HUDEP-2 (cell line): ENCODE data around the gene ADGRG7.
"Not testable (repeated sequence)": the region's sequence is repeated elsewhere in the genome, so short reads cannot be mapped to it uniquely, and the experiment has no call there.

Experiments
- DNase-seq, 76 experiments: peaks; one replicate each; lab custom pipeline; 2025; ENCODE audit not compliant: unreplicated experiment in 76 of 76; lab: John Stamatoyannopoulos, UW

ADGRG7 gene

GRCh38 chr3:100640633-100641032 is 31.2 kb downstream of the ADGRG7 start:
- no peak for DNase-seq

- no peak for DNase-seq
Measured at GRCh38 chr3:100641471-100642032, 32.2 kb downstream of the ADGRG7 start.

GRCh38 chr3:100645913-100646312 is 36.5 kb downstream of the ADGRG7 start:
- DNase-seq = no peak

GRCh38 chr3:100647171-100647570 is 37.8 kb downstream of the ADGRG7 start:
- DNase-seq = no peak

GRCh38 chr3:100647657-100648056 is 38.3 kb downstream of the ADGRG7 start:
- no peak for DNase-seq

DNA sequence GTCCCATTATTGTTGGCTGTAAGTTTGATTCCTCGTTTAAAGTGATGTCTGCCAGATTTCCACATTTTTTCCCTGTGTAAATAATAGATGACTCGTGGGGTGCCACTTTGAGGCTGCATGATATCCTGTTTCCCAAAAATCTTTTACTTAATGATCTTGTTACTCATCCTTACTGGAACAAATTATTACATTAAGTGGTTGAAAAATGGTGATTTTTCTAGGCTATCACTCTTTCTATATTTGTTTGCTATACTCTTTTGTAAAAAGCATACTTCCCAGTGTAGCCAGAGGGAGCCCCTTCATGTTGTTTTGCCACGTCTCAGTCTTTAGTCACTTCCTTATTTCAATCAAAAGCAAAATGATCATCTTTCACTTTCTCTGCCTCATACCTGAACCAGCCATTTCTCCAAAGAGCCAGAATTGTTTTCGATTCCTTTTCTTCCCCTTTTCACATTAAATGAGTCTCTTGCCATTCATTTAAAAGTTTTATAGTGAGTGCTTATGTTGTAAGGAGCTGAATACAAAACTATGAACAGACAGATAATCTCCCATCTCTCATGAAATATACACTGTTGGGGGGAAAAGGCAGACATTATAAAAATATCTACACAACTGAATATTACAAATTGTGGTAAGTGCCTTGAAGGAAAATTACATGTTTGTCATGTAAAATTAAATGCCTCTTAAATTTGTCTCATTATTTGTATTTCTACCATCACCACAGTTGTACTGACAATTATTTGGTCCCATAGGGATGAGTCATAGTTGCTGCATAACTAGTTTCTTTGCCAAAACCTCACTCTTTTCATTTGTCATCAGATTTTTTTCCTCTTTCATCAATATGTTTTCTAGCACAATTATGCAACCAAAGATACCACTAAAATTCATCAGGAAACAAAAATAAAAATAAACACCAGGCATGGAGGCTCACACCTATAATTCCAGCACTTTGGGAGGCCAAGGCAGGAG is 41.5 kb downstream of the ADGRG7 start:
- no peak for DNase-seq

DNA sequence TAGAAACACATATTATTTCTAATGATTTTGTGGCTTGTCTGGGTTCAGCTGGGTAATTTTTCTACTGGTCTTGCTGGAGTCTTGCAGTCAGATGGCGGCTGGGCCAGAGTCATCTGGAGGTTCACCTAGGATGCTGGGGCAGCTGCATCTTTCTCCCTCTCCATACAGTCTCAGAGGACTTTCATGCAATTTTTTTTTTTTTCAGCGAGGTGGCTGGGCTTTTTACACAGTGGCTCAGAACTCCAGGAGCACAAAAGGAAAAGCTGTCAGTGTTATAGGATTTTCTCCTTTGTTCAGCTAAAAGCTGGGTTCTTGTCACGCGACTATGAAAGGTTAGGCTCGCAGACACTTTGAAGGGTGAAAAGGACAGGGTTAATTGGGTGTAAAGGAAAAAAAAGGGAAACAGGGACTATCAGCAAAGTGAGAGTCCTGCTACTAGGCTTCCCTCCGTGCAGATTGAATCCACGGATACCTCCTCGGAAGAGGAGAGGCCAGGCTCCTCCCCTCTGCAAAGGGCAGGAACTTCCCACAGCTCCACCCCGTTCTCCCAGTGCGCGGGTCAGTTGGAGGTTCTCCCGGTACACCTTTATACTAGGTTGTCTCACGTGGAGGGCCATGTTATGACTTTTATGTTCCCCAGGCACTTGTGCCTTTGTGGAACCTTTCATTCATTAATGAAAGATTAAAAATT is 44.3 kb downstream of the ADGRG7 start:
- DNase-seq = no peak

DNA sequence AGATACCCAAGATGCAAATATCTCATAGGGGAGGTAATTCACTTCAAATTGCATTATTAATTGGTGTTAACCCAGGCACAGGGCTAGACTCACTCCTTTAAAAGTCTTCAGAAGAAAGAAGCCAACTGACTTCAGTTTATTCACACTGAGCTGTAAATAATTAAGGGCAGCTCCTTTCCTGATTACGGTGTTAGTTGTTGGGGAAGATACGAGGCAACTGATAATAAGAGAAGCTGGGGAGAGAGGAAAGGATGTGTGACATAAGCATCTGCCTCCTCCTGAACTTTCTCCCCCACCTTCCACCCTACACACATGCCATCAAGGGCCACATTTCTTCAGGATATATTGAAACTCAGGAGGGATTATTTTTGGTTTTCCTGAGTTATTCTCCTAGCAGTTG is 47.5 kb downstream of the ADGRG7 start:
- DNase-seq = no peak

- DNase-seq = not testable (repeated sequence)
Measured at GRCh38 chr3:100661294-100661693, 51.9 kb downstream of the ADGRG7 start.

DNA sequence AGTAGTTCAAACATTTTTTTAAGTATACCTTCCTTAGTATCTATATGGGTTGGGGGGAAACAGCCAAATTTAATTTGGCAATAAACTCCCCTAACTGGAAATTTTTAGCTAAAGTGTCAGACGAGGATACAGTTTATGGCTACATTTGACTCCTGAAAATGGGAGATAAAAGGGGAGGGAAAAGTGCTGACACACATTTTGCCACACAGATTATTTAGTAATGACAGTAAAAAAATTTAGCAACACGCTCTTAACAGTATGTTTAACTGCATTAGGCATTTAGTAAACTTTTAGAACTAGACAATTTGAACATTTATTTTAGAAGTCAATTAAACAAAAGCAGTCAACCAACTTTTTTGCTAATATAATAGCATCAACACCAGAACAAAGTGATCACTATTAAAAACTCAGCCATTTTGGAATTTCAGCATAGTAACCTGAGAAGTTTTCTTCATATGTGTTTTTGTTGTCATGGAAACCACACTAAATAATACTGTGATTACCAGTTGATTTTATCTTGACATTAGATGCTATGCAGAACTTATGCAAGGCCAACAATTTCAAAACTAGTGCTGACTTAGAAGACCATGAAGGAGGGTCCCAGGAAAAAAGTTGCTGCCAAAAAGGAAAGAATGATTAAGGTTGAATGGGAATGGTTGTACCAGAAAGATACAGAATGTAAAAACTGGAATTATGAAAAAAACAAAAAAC is 52.9 kb downstream of the ADGRG7 start:
- DNase-seq = no peak

DNA sequence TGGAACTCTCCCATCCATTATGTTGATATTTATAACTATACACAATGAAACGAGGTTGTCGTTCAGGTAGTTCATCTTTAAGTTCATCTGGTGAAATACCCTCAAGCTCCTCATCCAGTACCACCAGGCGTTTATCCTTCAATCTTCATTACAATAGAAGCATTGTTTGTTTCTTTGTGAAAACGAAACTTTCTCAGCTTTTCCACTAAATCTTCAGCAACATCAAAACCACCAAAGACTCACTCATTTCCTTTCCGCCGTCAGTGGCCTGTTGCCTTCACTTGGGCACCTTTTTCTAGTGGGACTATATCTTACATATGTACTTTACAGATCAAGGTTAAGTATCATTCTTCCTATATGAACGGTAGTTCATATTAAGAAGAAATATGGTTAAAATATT is 55.8 kb downstream of the ADGRG7 start:
- DNase-seq = no peak

GRCh38 chr3:100666699-100667098 is 57.3 kb downstream of the ADGRG7 start:
- not testable (repeated sequence) for DNase-seq

DNA sequence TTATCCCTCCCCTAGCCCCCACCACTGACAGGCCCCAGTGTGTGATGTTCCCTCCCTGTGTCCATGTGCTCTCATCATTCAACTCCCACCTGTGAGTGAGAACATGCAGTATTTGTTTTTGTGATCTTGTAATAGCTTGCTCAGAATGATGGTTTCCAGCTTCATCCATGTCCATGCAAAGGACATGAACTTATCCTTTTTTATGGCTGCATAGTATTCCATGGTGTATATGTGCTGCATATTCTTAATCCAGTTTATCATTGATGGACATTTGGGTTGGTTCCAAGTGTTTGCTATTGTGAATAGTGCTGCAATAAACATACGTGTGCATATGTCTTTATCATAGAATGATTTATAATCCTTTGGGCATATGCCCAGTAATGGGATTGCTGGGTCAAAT is 57.9 kb downstream of the ADGRG7 start:
- DNase-seq = not testable (repeated sequence)

- not testable (repeated sequence) for DNase-seq
Measured at GRCh38 chr3:100670995-100671394, 61.6 kb downstream of the ADGRG7 start.

DNA sequence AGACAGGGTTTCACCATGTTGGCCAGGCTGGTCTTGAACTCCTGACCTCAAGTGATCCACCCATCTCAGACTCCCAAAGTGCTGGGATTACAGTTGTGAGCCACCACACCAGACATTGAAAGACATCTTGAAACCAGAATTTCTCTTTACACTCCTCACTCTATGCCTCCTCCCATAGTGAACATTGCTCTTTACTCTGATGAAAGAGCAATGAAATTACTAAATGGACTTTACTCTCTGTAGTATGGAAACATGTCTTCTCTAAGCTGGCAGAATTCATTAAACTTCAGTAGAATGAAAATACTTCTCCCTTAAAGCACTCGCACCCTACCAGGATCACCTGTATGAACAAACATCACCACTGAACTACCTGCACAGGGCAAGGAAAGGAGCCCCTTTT is 72.1 kb downstream of the ADGRG7 start:
- DNase-seq = no peak

DNA sequence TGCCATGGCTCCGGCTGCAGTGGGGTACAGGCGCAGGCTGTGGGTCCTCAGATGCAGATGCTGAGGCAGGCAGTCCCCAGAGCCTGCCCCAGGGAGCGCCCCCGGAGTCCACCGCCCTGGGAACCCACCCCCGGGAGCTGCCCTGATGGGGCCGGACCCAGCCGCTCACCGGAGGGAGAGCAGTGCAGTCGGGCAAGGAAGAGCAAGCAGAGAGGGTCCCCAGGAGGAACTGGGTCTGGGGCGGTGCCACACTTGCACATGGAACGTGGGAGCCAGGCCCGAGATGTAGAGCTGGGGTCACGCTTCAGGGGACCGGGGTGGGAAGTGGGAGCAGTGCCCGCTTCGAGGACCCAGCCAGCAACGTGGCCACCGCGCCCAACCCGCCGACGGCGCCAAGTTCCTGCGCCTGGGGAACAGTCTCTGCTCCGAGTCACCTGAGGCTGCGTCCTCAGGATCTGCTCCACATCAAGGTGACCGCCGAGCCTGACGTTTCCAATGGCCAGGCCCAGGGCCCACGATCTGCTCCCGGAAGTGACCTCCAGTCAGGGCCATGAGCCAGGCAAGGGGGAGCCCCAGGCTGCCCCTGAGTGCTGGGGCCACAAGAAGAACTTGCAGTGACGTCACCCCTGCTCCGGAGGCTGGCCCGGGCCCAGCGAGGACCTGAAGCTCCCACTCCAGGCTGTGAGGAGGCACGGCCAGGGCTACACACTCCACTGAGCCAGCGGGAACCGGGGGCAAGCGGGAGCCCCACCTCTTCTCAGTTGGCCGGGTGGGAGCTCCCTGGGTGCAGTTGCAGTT is 72.9 kb downstream of the ADGRG7 start:
- DNase-seq = no peak

- no peak for DNase-seq
Measured at GRCh38 chr3:100682854-100683760, 73.7 kb downstream of the ADGRG7 start.

DNA sequence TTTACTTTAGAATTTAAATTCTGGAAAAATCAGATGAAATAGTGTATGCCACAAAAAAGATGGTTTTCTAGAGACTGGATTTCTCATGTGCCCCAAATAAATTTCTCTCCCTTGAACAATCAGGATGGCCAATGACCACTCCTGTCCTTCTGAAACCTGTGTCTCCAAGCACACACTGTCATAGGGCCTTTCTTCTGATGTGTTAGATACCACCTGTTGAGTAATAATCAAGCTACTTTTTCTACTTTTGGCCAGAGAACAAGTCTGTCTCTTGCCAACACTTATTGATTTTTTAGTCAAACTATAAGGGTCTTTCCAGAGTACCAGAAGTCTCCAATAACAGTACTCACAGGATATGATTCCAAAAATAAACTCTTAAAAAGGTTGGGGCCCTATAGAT is 83.8 kb downstream of the ADGRG7 start:
- no peak for DNase-seq

GRCh38 chr3:100695696-100696095 is 86.3 kb downstream of the ADGRG7 start:
- no peak for DNase-seq
